Mesothelial cell of epicardium (in vitro differentiated cells): ENCODE results near the gene SLC40A1. TPM values are rescaled to one million over a fixed set of nuclear protein-coding genes. Genes with fewer than 3 reads are reported as not detected.

ENCODE experiments used
- DNase-seq, 2 experiments: peaks; one replicate each; pipeline ENCODE4 v3.0.0; 2021; ENCODE audit warnings: low spot score in 2 of 2; ENCODE audit not compliant: unreplicated experiment in 2 of 2
- H3K27ac Mint-ChIP-seq: 2 replicates; pipeline ENCODE4 v1.8.0; 2021; ENCODE audit warnings: mixed read lengths
- H3K27me3 Mint-ChIP-seq: 2 replicates; pipeline ENCODE4 v1.8.0; 2021; ENCODE audit warnings: low read depth, mixed read lengths
- H3K36me3 Mint-ChIP-seq: 2 replicates; pipeline ENCODE4 v1.8.0; 2021; ENCODE audit warnings: mixed read lengths
- H3K4me1 Mint-ChIP-seq: 2 replicates; pipeline ENCODE4 v1.8.0; 2021; ENCODE audit warnings: mixed read lengths
- H3K4me3 Mint-ChIP-seq: 2 replicates; pipeline ENCODE4 v1.8.0; 2021; ENCODE audit warnings: mild to moderate bottlenecking, moderate library complexity, mixed read lengths
- H3K9me3 Mint-ChIP-seq: 2 replicates; pipeline ENCODE4 v1.8.0; 2021; ENCODE audit warnings: mixed read lengths
- CTCF ChIP-seq: fragments of 200-600 bp; sonication (generic); IDR thresholded peaks from one replicate; pipeline ENCODE4 v1.5.0; 2021; ENCODE audit warnings: antibody characterized with exemption; ENCODE audit not compliant: unreplicated experiment
- total RNA-seq: library from RNA; stranded (reverse); gene quantifications from 3 replicates; pipeline ENCODE4 v1.2.1, GENCODE V29; 2021

SLC40A1 gene
- total RNA-seq, 1 donor from 2014 or later, result 154 TPM

- TF ChIP-seq CTCF, result no peak
- H3K9me3 Mint-ChIP-seq, result no peaks in the 10 kb centered on the region
- peak overlapping the region; percentile 31 for H3K27ac Mint-ChIP-seq
- peaks cover 84% of the 10 kb centered on the region for H3K4me1 Mint-ChIP-seq
- H3K4me3 Mint-ChIP-seq, result peak overlapping the region; percentile 84
- H3K36me3 Mint-ChIP-seq, result peaks cover 45% of the 10 kb centered on the region
- no peaks in the 10 kb centered on the region for H3K27me3 Mint-ChIP-seq
- DNase-seq, result no peak
Measured at GRCh38 chr2:189574793-189575475, 5.7 kb downstream of the SLC40A1 start.

- Mint-ChIP-seq H3K9me3 (peaks cover 3% of the 10 kb centered on the region), H3K4me1 (peaks cover 71% of the 10 kb centered on the region), H3K36me3 (peaks cover 68% of the 10 kb centered on the region), H3K27me3 (no peaks in the 10 kb centered on the region), H3K27ac (peak overlapping the region; percentile 75), H3K4me3 (no peak overlapping the region)
- DNase-seq, result no peak
- TF ChIP-seq CTCF, result no peak
Measured at GRCh38 chr2:189570570-189571031, 10.0 kb downstream of the SLC40A1 start.

- no peak overlapping the region for H3K4me3 Mint-ChIP-seq
- no peaks in the 10 kb centered on the region for H3K27me3 Mint-ChIP-seq
- H3K36me3 Mint-ChIP-seq, result peaks cover 71% of the 10 kb centered on the region
- no peak for DNase-seq
- H3K27ac Mint-ChIP-seq, result peak overlapping the region; percentile 91
- no peak for TF ChIP-seq CTCF
- H3K9me3 Mint-ChIP-seq, result peaks cover 9% of the 10 kb centered on the region
- H3K4me1 Mint-ChIP-seq, result peaks cover 64% of the 10 kb centered on the region
Measured at GRCh38 chr2:189569295-189569910, 11.2 kb downstream of the SLC40A1 start.

GRCh38 chr2:189566046-189566445 is 14.5 kb downstream of the SLC40A1 start:
- no peak for DNase-seq
- Mint-ChIP-seq H3K4me3 (no peak overlapping the region), H3K36me3 (peaks cover 57% of the 10 kb centered on the region), H3K27me3 (no peaks in the 10 kb centered on the region), H3K4me1 (peaks cover 59% of the 10 kb centered on the region), H3K9me3 (peaks cover 9% of the 10 kb centered on the region), H3K27ac (peak overlapping the region; percentile 78)
- TF ChIP-seq CTCF, result no peak

- H3K4me1 Mint-ChIP-seq, result peaks cover 67% of the 10 kb centered on the region
- peak overlapping the region; percentile 42 for H3K4me3 Mint-ChIP-seq
- peaks cover 7% of the 10 kb centered on the region for H3K9me3 Mint-ChIP-seq
- peaks cover 29% of the 10 kb centered on the region for H3K36me3 Mint-ChIP-seq
- no peak for DNase-seq
- H3K27ac Mint-ChIP-seq, result peak overlapping the region; percentile 74
- no peaks in the 10 kb centered on the region for H3K27me3 Mint-ChIP-seq
- TF ChIP-seq CTCF, result no peak
Measured at GRCh38 chr2:189561371-189562038, 19.1 kb downstream of the SLC40A1 start.
